Measurements from ENCODE around the gene ZNF541. TPM values are rescaled to one million over a fixed set of nuclear protein-coding genes. Genes with fewer than 3 reads are reported as not detected.

The ZNF541 gene
- total RNA-seq, 1 experiment from 2014 or later = not detected

- Histone ChIP-seq H4K20me1 (ENCODE audit: insufficient read depth, low read depth, low read length) (no peaks in the 10 kb centered on the region), H3K9me3 (ENCODE audit: low read length) (no peaks in the 10 kb centered on the region), H3K27ac (ENCODE audit: low read length) (no peak overlapping the region), H3K36me3 (ENCODE audit: insufficient read depth, low read length) (no peaks in the 10 kb centered on the region), H3K79me2 (ENCODE audit: low read length) (no peaks in the 10 kb centered on the region), H2AFZ (ENCODE audit: low read length) (no peak overlapping the region), H3K9me2 (replicated peaks; ENCODE audit: insufficient read depth, low read length) (no peaks in the 10 kb centered on the region), H3K9ac (ENCODE audit: low read length) (no peak overlapping the region), H3K4me2 (ENCODE audit: low read depth, low read length, poor library complexity, severe bottlenecking) (no peak overlapping the region), H3K4me3 (ENCODE audit: low read length) (no peak overlapping the region), H3K4me1 (ENCODE audit: low read length) (no peaks in the 10 kb centered on the region), H3K27me3 (ENCODE audit: low read length) (no peaks in the 10 kb centered on the region)
- DNase-seq = no peak
Observed at GRCh38 chr19:47544075-47544474, 28.9 kb downstream of the ZNF541 start.

DNA sequence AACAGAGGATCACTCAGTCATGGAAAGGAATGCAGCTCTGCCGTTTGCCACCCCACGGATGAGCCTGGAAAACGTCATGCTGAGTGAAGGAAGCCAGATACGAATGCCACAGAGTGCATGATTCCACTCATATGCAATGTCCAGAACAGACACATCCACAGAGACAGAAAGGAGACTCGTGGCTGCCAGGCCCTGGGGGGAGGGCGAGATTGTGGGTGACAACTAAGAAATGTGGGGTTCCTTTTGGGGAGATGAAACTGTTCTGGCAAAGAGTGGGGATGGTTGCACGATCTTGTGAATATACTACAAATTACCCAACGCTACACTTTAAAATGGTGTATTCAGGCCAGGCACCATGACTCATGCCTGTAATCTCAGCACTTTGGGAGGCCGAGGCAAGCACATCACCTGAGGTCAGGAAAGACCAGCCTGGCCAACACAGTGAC is 30.9 kb downstream of the ZNF541 start:
- Histone ChIP-seq H3K9me2 (replicated peaks; ENCODE audit: insufficient read depth, low read length) (no peaks in the 10 kb centered on the region), H3K27me3 (ENCODE audit: low read length) (no peaks in the 10 kb centered on the region), H3K4me1 (ENCODE audit: low read length) (no peaks in the 10 kb centered on the region), H3K4me2 (ENCODE audit: low read depth, low read length, poor library complexity, severe bottlenecking) (no peak overlapping the region), H3K36me3 (ENCODE audit: insufficient read depth, low read length) (no peaks in the 10 kb centered on the region), H3K4me3 (ENCODE audit: low read length) (no peak overlapping the region), H3K9ac (ENCODE audit: low read length) (no peak overlapping the region), H4K20me1 (ENCODE audit: insufficient read depth, low read depth, low read length) (no peaks in the 10 kb centered on the region), H3K79me2 (ENCODE audit: low read length) (no peaks in the 10 kb centered on the region), H3K9me3 (ENCODE audit: low read length) (no peaks in the 10 kb centered on the region), H2AFZ (ENCODE audit: low read length) (no peak overlapping the region), H3K27ac (ENCODE audit: low read length) (no peak overlapping the region)
- DNase-seq = no peak

DNA sequence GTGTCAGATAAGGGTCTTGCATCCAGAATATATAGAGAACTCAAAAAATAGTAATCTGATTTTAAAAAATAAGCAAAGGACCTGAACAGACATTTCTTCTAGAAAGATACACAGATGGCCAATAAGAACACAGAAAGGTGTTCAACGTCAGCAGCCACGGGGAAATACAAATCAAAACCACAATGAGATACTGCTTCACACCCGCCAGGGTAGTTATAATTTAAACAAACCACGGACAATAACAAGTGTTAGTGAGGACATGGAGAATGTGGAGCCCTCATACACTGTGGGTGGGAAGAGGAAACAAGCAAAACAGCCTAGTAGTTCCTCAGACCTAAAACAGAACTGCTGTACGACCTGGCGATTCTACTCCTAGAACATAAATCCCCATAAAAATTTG is 31.4 kb downstream of the ZNF541 start:
- DNase-seq = no peak
- H3K4me3 ChIP-seq (ENCODE audit: low read length) = no peak overlapping the region
- H3K4me1 ChIP-seq (ENCODE audit: low read length) = no peaks in the 10 kb centered on the region

GRCh38 chr19:47540748-47541147 is 32.2 kb downstream of the ZNF541 start:
- Histone ChIP-seq H3K9me2 (replicated peaks; ENCODE audit: insufficient read depth, low read length) (no peaks in the 10 kb centered on the region), H3K79me2 (ENCODE audit: low read length) (no peaks in the 10 kb centered on the region), H3K27ac (ENCODE audit: low read length) (no peak overlapping the region), H2AFZ (ENCODE audit: low read length) (no peak overlapping the region), H3K27me3 (ENCODE audit: low read length) (no peaks in the 10 kb centered on the region), H3K36me3 (ENCODE audit: insufficient read depth, low read length) (no peaks in the 10 kb centered on the region), H3K9me3 (ENCODE audit: low read length) (no peaks in the 10 kb centered on the region), H4K20me1 (ENCODE audit: insufficient read depth, low read depth, low read length) (no peaks in the 10 kb centered on the region), H3K4me2 (ENCODE audit: low read depth, low read length, poor library complexity, severe bottlenecking) (no peak overlapping the region), H3K9ac (ENCODE audit: low read length) (no peak overlapping the region), H3K4me3 (ENCODE audit: low read length) (no peak overlapping the region), H3K4me1 (ENCODE audit: low read length) (no peaks in the 10 kb centered on the region)
- peak; percentile 73 for DNase-seq

More for the DNA sequence above, 31.4 kb downstream of the ZNF541 start:
- Histone ChIP-seq H3K4me2 (ENCODE audit: low read depth, low read length, poor library complexity, severe bottlenecking) (no peak overlapping the region), H2AFZ (ENCODE audit: low read length) (no peak overlapping the region), H3K9me2 (replicated peaks; ENCODE audit: insufficient read depth, low read length) (no peaks in the 10 kb centered on the region), H4K20me1 (ENCODE audit: insufficient read depth, low read depth, low read length) (no peaks in the 10 kb centered on the region), H3K27me3 (ENCODE audit: low read length) (no peaks in the 10 kb centered on the region), H3K27ac (ENCODE audit: low read length) (no peak overlapping the region), H3K79me2 (ENCODE audit: low read length) (no peaks in the 10 kb centered on the region), H3K9me3 (ENCODE audit: low read length) (no peaks in the 10 kb centered on the region), H3K36me3 (ENCODE audit: insufficient read depth, low read length) (no peaks in the 10 kb centered on the region), H3K9ac (ENCODE audit: low read length) (no peak overlapping the region)

- H3K9ac ChIP-seq (ENCODE audit: low read length) = no peak overlapping the region
- H4K20me1 ChIP-seq (ENCODE audit: insufficient read depth, low read depth, low read length) = no peaks in the 10 kb centered on the region
- no peaks in the 10 kb centered on the region for H3K4me1 ChIP-seq (ENCODE audit: low read length)
- no peak overlapping the region for H2AFZ ChIP-seq (ENCODE audit: low read length)
- H3K4me3 ChIP-seq (ENCODE audit: low read length) = no peak overlapping the region
- no peaks in the 10 kb centered on the region for H3K27me3 ChIP-seq (ENCODE audit: low read length)
- H3K36me3 ChIP-seq (ENCODE audit: insufficient read depth, low read length) = no peaks in the 10 kb centered on the region
- no peaks in the 10 kb centered on the region for H3K9me2 ChIP-seq (replicated peaks; ENCODE audit: insufficient read depth, low read length)
- no peaks in the 10 kb centered on the region for H3K79me2 ChIP-seq (ENCODE audit: low read length)
- H3K27ac ChIP-seq (ENCODE audit: low read length) = no peak overlapping the region
- no peak overlapping the region for H3K4me2 ChIP-seq (ENCODE audit: low read depth, low read length, poor library complexity, severe bottlenecking)
- DNase-seq = no peak
- no peaks in the 10 kb centered on the region for H3K9me3 ChIP-seq (ENCODE audit: low read length)
Observed at GRCh38 chr19:47539747-47540311, 33.1 kb downstream of the ZNF541 start.

DNA sequence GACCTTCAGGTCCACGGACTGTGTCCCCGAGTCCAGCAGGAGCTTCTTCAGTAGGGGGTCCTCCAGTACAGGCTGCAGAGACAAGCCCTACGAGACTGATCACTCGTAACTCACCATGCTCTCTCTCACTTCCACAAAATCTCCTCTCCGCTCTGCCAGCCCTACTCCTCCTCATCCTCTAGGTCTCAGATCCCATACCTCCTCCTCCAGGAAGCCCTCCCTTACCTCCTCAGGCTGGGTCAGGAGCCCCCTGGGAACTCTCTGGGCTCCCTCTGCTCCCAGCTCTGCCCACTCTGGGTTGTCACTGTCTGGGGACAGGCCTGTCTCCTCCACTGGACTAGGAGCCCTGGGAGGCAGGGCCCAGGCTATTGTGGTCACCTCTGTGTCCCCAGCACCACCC is 34.1 kb downstream of the ZNF541 start:
- no peaks in the 10 kb centered on the region for H3K9me3 ChIP-seq (ENCODE audit: low read length)
- no peak overlapping the region for H3K4me2 ChIP-seq (ENCODE audit: low read depth, low read length, poor library complexity, severe bottlenecking)
- H3K9ac ChIP-seq (ENCODE audit: low read length) = no peak overlapping the region
- H3K4me1 ChIP-seq (ENCODE audit: low read length) = no peaks in the 10 kb centered on the region
- no peak overlapping the region for H3K4me3 ChIP-seq (ENCODE audit: low read length)
- no peak overlapping the region for H2AFZ ChIP-seq (ENCODE audit: low read length)
- H4K20me1 ChIP-seq (ENCODE audit: insufficient read depth, low read depth, low read length) = no peaks in the 10 kb centered on the region
- DNase-seq = no peak
- no peaks in the 10 kb centered on the region for H3K27me3 ChIP-seq (ENCODE audit: low read length)
- no peak overlapping the region for H3K27ac ChIP-seq (ENCODE audit: low read length)
- no peaks in the 10 kb centered on the region for H3K9me2 ChIP-seq (replicated peaks; ENCODE audit: insufficient read depth, low read length)
- H3K79me2 ChIP-seq (ENCODE audit: low read length) = no peaks in the 10 kb centered on the region
- H3K36me3 ChIP-seq (ENCODE audit: insufficient read depth, low read length) = no peaks in the 10 kb centered on the region

DNA sequence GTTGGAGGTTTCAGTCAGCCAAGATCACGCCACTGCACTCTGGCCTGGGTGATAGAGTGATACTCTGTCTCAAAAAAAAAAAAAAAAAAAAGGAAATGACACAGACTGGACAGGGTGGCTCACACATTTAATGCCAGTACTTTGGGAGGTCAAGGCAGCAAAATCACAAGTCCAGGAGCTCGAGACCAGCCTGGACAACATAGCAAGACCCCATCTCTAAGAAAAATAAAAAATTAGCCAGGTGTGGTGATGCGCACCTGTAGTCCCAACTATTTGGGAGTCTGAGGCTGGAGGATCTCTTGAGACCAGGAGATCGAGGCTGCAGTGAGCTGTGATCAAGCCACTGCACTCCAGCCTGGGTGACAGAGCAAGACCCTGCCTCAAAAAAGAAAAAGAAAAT is 35.5 kb downstream of the ZNF541 start:
- Histone ChIP-seq H2AFZ (ENCODE audit: low read length) (no peak overlapping the region), H3K9ac (ENCODE audit: low read length) (no peak overlapping the region), H3K36me3 (ENCODE audit: insufficient read depth, low read length) (no peaks in the 10 kb centered on the region), H3K79me2 (ENCODE audit: low read length) (no peaks in the 10 kb centered on the region), H3K4me2 (ENCODE audit: low read depth, low read length, poor library complexity, severe bottlenecking) (no peak overlapping the region), H3K27ac (ENCODE audit: low read length) (no peak overlapping the region), H3K4me3 (ENCODE audit: low read length) (no peak overlapping the region), H3K9me3 (ENCODE audit: low read length) (no peaks in the 10 kb centered on the region), H3K9me2 (replicated peaks; ENCODE audit: insufficient read depth, low read length) (no peaks in the 10 kb centered on the region), H4K20me1 (ENCODE audit: insufficient read depth, low read depth, low read length) (no peaks in the 10 kb centered on the region), H3K4me1 (ENCODE audit: low read length) (no peaks in the 10 kb centered on the region), H3K27me3 (ENCODE audit: low read length) (no peaks in the 10 kb centered on the region)
- no peak for DNase-seq

GRCh38 chr19:47534628-47535027 is 38.3 kb downstream of the ZNF541 start:
- Histone ChIP-seq H3K9ac (ENCODE audit: low read length) (no peak overlapping the region), H2AFZ (ENCODE audit: low read length) (no peak overlapping the region), H3K36me3 (ENCODE audit: insufficient read depth, low read length) (no peaks in the 10 kb centered on the region), H3K9me2 (replicated peaks; ENCODE audit: insufficient read depth, low read length) (no peaks in the 10 kb centered on the region), H3K27ac (ENCODE audit: low read length) (no peak overlapping the region), H3K9me3 (ENCODE audit: low read length) (no peaks in the 10 kb centered on the region), H3K27me3 (ENCODE audit: low read length) (no peaks in the 10 kb centered on the region), H3K4me2 (ENCODE audit: low read depth, low read length, poor library complexity, severe bottlenecking) (no peak overlapping the region), H3K79me2 (ENCODE audit: low read length) (no peaks in the 10 kb centered on the region), H4K20me1 (ENCODE audit: insufficient read depth, low read depth, low read length) (no peaks in the 10 kb centered on the region), H3K4me3 (ENCODE audit: low read length) (no peak overlapping the region), H3K4me1 (ENCODE audit: low read length) (no peaks in the 10 kb centered on the region)
- DNase-seq = no peak

Measured in Karpas-422 (cell line).